ENCODE results near the gene F2. TPM values are rescaled to one million over a fixed set of nuclear protein-coding genes. Genes with fewer than 3 reads are reported as not detected.
"Not testable (repeated sequence)": the region's sequence is repeated elsewhere in the genome, so short reads cannot be mapped to it uniquely, and the experiment has no call there.

The F2 gene
- total and polyA plus RNA-seq, 5 donors from 2014 or later: not detected

GRCh38 chr11:46697723-46698122, 21.3 kb upstream of the F2 start:
- peak overlapping the region; percentile 59 to 93 (median 91) for H3K27ac Mint-ChIP-seq
- no peaks in the 10 kb centered on the region for H3K27me3 Mint-ChIP-seq
- peak overlapping the region; percentile 65 to 99 (median 76) for H3K4me3 Mint-ChIP-seq
- Histone ChIP-seq H3K27ac (ENCODE audit: insufficient read depth, low read length, poor library complexity, severe bottlenecking) (peak overlapping the region; percentile 8), H3K4me1 (ENCODE audit: control insufficient read depth, insufficient read depth, low read length, poor library complexity, severe bottlenecking) (peaks cover 66% of the 10 kb centered on the region), H3K9me3 (ENCODE audit: control insufficient read depth in 2 of 2, low read length in 2 of 2) (no peaks in the 10 kb centered on the region), H3K27me3 (ENCODE audit: control insufficient read depth, insufficient read depth, low read length) (no peaks in the 10 kb centered on the region), H3K36me3 (ENCODE audit: control insufficient read depth, insufficient read depth, low read length) (peaks cover 43% of the 10 kb centered on the region), H3K4me3 (ENCODE audit: low read depth, low read length) (peak overlapping the region; percentile 37)
- no peak for DNase-seq
- H3K9me3 Mint-ChIP-seq: peaks cover 0 to 2% (median 0%) of the 10 kb centered on the region in 7 donors
- peaks cover 9 to 71% (median 37%) of the 10 kb centered on the region in 4 donors for H3K4me1 Mint-ChIP-seq
- no peak for ATAC-seq (ENCODE audit: low read depth in 2 of 2)
- peaks cover 23% of the 10 kb centered on the region for H3K36me3 Mint-ChIP-seq

GRCh38 chr11:46698597-46698996, 20.4 kb upstream of the F2 start:
- Mint-ChIP-seq H3K9me3 (peaks cover 0 to 2% (median 0%) of the 10 kb centered on the region in 7 donors), H3K27me3 (no peaks in the 10 kb centered on the region), H3K27ac (peak overlapping the region in 2 of 3 donors; percentile 91 to 97), H3K4me1 (peaks cover 9 to 79% (median 39%) of the 10 kb centered on the region in 4 donors), H3K36me3 (peaks cover 29% of the 10 kb centered on the region), H3K4me3 (peak overlapping the region; percentile 66 to 99 (median 94))
- Histone ChIP-seq H3K27me3 (ENCODE audit: control insufficient read depth, insufficient read depth, low read length) (no peaks in the 10 kb centered on the region), H3K4me1 (ENCODE audit: control insufficient read depth, insufficient read depth, low read length, poor library complexity, severe bottlenecking) (peaks cover 71% of the 10 kb centered on the region), H3K36me3 (ENCODE audit: control insufficient read depth, insufficient read depth, low read length) (peaks cover 39% of the 10 kb centered on the region), H3K9me3 (ENCODE audit: control insufficient read depth in 2 of 2, low read length in 2 of 2) (no peaks in the 10 kb centered on the region), H3K4me3 (ENCODE audit: low read depth, low read length) (peak overlapping the region; percentile 46), H3K27ac (ENCODE audit: insufficient read depth, low read length, poor library complexity, severe bottlenecking) (no peak overlapping the region)
- DNase-seq: no peak
- ATAC-seq (ENCODE audit: low read depth in 2 of 2): no peak

- H3K9me3 Mint-ChIP-seq: peaks cover 0 to 2% (median 0%) of the 10 kb centered on the region in 7 donors
Observed at GRCh38 chr11:46700241-46701077, 18.6 kb upstream of the F2 start, which contains the start of the genes ARHGAP1 and ZNF408. TSS of gene ARHGAP1 (minus strand) at chr11:46700619. CDS start at chr11:46696107, 4,512 bp downstream. TSS of gene ZNF408 (plus strand) at chr11:46701031. CDS start at chr11:46701048, 17 bp downstream.

GRCh38 chr11:46701078-46701654, 17.8 kb upstream of the F2 start:
- peaks cover 32% of the 10 kb centered on the region for H3K36me3 Mint-ChIP-seq
- peak overlapping the region; percentile 91 to 97 (median 97) for H3K27ac Mint-ChIP-seq
- no peak for DNase-seq
- peaks cover 9 to 72% (median 33%) of the 10 kb centered on the region in 4 donors for H3K4me1 Mint-ChIP-seq
- H3K27me3 Mint-ChIP-seq: no peaks in the 10 kb centered on the region
- Histone ChIP-seq H3K36me3 (ENCODE audit: control insufficient read depth, insufficient read depth, low read length) (peaks cover 37% of the 10 kb centered on the region), H3K27me3 (ENCODE audit: control insufficient read depth, insufficient read depth, low read length) (no peaks in the 10 kb centered on the region), H3K27ac (ENCODE audit: insufficient read depth, low read length, poor library complexity, severe bottlenecking) (peak overlapping the region; percentile 76), H3K9me3 (ENCODE audit: control insufficient read depth in 2 of 2, low read length in 2 of 2) (no peaks in the 10 kb centered on the region), H3K4me3 (ENCODE audit: low read depth, low read length) (peak overlapping the region; percentile 99), H3K4me1 (ENCODE audit: control insufficient read depth, insufficient read depth, low read length, poor library complexity, severe bottlenecking) (peaks cover 61% of the 10 kb centered on the region)
- H3K9me3 Mint-ChIP-seq: peaks cover 0 to 2% (median 0%) of the 10 kb centered on the region in 7 donors
- peak overlapping the region; percentile 90 to 99 (median 96) for H3K4me3 Mint-ChIP-seq
- ATAC-seq (ENCODE audit: low read depth in 2 of 2): no peak

More at GRCh38 chr11:46700241-46701077, 18.6 kb upstream of the F2 start, which contains the start of the genes ARHGAP1 and ZNF408:
- Histone ChIP-seq H3K36me3 (ENCODE audit: control insufficient read depth, insufficient read depth, low read length) (peaks cover 38% of the 10 kb centered on the region), H3K4me1 (ENCODE audit: control insufficient read depth, insufficient read depth, low read length, poor library complexity, severe bottlenecking) (peaks cover 63% of the 10 kb centered on the region), H3K4me3 (ENCODE audit: low read depth, low read length) (peak within 1 kb of the TSS; percentile 99), H3K27me3 (ENCODE audit: control insufficient read depth, insufficient read depth, low read length) (no peaks in the 10 kb centered on the region), H3K9me3 (ENCODE audit: control insufficient read depth in 2 of 2, low read length in 2 of 2) (no peaks in the 10 kb centered on the region), H3K27ac (ENCODE audit: insufficient read depth, low read length, poor library complexity, severe bottlenecking) (peak within 1 kb of the TSS; percentile 76)
- Mint-ChIP-seq H3K36me3 (peaks cover 32% of the 10 kb centered on the region), H3K4me1 (peaks cover 9 to 79% (median 35%) of the 10 kb centered on the region in 4 donors), H3K27ac (peak within 1 kb of the TSS; percentile 91 to 97 (median 97)), H3K4me3 (peak within 1 kb of the TSS; percentile 90 to 99 (median 96)), H3K27me3 (no peaks in the 10 kb centered on the region)
- peak; percentile 98 to 100 (median 99) for DNase-seq
- peak; percentile 91 to 93 for ATAC-seq (ENCODE audit: low read depth in 2 of 2)

GRCh38 chr11:46705070-46705688, 13.8 kb upstream of the F2 start:
- H3K4me1 ChIP-seq (ENCODE audit: control insufficient read depth, insufficient read depth, low read length, poor library complexity, severe bottlenecking): peaks cover 25% of the 10 kb centered on the region
- peaks cover 0 to 2% (median 0%) of the 10 kb centered on the region in 7 donors for H3K9me3 Mint-ChIP-seq
- DNase-seq (no peak), ATAC-seq (ENCODE audit: low read depth in 2 of 2) (no peak)
- H3K36me3 Mint-ChIP-seq: peaks cover 39% of the 10 kb centered on the region
- H3K27ac Mint-ChIP-seq: no peak overlapping the region
- peaks cover 4 to 41% (median 21%) of the 10 kb centered on the region in 4 donors for H3K4me1 Mint-ChIP-seq
- no peak overlapping the region for H3K4me3 ChIP-seq (ENCODE audit: low read depth, low read length)
- H3K9me3 ChIP-seq (ENCODE audit: control insufficient read depth in 2 of 2, low read length in 2 of 2): no peaks in the 10 kb centered on the region
- H3K36me3 ChIP-seq (ENCODE audit: control insufficient read depth, insufficient read depth, low read length): peaks cover 45% of the 10 kb centered on the region
- H3K4me3 Mint-ChIP-seq: peak overlapping the region in 1 of 4 donors; percentile 10
- no peaks in the 10 kb centered on the region for H3K27me3 ChIP-seq (ENCODE audit: control insufficient read depth, insufficient read depth, low read length)
- no peak overlapping the region for H3K27ac ChIP-seq (ENCODE audit: insufficient read depth, low read length, poor library complexity, severe bottlenecking)
- no peaks in the 10 kb centered on the region for H3K27me3 Mint-ChIP-seq

- no peaks in the 10 kb centered on the region for H3K9me3 Mint-ChIP-seq
- H3K36me3 Mint-ChIP-seq: peaks cover 28% of the 10 kb centered on the region
- DNase-seq: no peak
Observed at GRCh38 chr11:46706886-46707285, 12.1 kb upstream of the F2 start.

GRCh38 chr11:46709351-46709750, 9.7 kb upstream of the F2 start:
- H3K4me1 ChIP-seq (ENCODE audit: control insufficient read depth, insufficient read depth, low read length, poor library complexity, severe bottlenecking); H3K9me3 Mint-ChIP-seq; H3K27me3 ChIP-seq (ENCODE audit: control insufficient read depth, insufficient read depth, low read length); ATAC-seq (ENCODE audit: low read depth in 2 of 2); H3K27ac Mint-ChIP-seq; H3K27me3 Mint-ChIP-seq; DNase-seq; H3K4me1 Mint-ChIP-seq; H3K27ac ChIP-seq (ENCODE audit: insufficient read depth, low read length, poor library complexity, severe bottlenecking); H3K4me3 ChIP-seq (ENCODE audit: low read depth, low read length); H3K9me3 ChIP-seq (ENCODE audit: control insufficient read depth in 2 of 2, low read length in 2 of 2): not testable (repeated sequence)
- peaks cover 30% of the 10 kb centered on the region for H3K36me3 ChIP-seq (ENCODE audit: control insufficient read depth, insufficient read depth, low read length)
- peak overlapping the region in 1 of 4 donors; percentile 43 for H3K4me3 Mint-ChIP-seq
- H3K36me3 Mint-ChIP-seq: peaks cover 12% of the 10 kb centered on the region

More at GRCh38 chr11:46706886-46707285, 12.1 kb upstream of the F2 start:
- H3K27me3 Mint-ChIP-seq: no peaks in the 10 kb centered on the region
- peak overlapping the region in 2 of 3 donors; percentile 64 to 82 for H3K27ac Mint-ChIP-seq
- peaks cover 0 to 27% (median 11%) of the 10 kb centered on the region in 4 donors for H3K4me1 Mint-ChIP-seq
- Histone ChIP-seq H3K4me3 (ENCODE audit: low read depth, low read length) (no peak overlapping the region), H3K4me1 (ENCODE audit: control insufficient read depth, insufficient read depth, low read length, poor library complexity, severe bottlenecking) (peaks cover 14% of the 10 kb centered on the region), H3K27ac (ENCODE audit: insufficient read depth, low read length, poor library complexity, severe bottlenecking) (no peak overlapping the region), H3K9me3 (ENCODE audit: control insufficient read depth in 2 of 2, low read length in 2 of 2) (no peaks in the 10 kb centered on the region), H3K36me3 (ENCODE audit: control insufficient read depth, insufficient read depth, low read length) (peaks cover 45% of the 10 kb centered on the region), H3K27me3 (ENCODE audit: control insufficient read depth, insufficient read depth, low read length) (no peaks in the 10 kb centered on the region)
- ATAC-seq (ENCODE audit: low read depth in 2 of 2): no peak
- no peak overlapping the region for H3K4me3 Mint-ChIP-seq
